ENCODE results near the gene DCLK2. TPM values are rescaled to one million over a fixed set of nuclear protein-coding genes. Genes with fewer than 3 reads are reported as not detected.

DCLK2 gene
- total RNA-seq, 1 donor from 2014 or later = 2.7 TPM

DNA sequence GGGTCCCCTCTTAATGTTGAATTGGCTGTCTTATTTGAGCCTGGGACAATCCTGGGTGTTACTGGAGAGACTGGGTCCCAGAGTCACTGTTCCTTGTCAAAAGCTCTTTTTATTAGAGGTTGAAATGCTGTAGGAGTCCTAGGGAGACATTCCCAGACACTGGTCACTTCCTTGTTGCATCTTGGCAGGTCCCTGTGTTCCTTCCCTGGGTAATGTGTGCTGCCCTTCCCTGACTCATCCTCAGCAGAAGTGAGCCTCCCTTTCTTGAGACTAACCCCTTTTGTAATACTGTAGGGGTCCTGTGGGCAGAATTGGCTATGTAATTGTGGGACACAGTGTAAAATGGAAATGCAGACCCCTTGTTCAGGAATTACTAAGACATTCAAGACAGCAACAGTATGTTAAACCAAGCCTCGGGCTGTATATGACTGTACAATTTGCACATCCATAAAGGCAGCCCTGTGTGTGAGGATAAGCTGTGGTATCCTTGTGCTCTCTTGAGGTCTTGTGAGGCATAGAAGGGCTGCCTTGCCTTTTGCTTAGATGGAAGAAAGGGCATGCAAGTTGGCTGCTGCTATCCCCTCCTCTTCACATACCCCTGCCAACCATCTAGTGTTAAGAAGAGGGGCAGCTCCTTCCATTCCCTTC lies 53.5 kb downstream of the DCLK2 start:
- no peak for DNase-seq (ENCODE audit: low read depth)
- no peak overlapping the region for H3K4me3 ChIP-seq (ENCODE audit: low read depth, low read length)
- TF ChIP-seq, protein P1, sequence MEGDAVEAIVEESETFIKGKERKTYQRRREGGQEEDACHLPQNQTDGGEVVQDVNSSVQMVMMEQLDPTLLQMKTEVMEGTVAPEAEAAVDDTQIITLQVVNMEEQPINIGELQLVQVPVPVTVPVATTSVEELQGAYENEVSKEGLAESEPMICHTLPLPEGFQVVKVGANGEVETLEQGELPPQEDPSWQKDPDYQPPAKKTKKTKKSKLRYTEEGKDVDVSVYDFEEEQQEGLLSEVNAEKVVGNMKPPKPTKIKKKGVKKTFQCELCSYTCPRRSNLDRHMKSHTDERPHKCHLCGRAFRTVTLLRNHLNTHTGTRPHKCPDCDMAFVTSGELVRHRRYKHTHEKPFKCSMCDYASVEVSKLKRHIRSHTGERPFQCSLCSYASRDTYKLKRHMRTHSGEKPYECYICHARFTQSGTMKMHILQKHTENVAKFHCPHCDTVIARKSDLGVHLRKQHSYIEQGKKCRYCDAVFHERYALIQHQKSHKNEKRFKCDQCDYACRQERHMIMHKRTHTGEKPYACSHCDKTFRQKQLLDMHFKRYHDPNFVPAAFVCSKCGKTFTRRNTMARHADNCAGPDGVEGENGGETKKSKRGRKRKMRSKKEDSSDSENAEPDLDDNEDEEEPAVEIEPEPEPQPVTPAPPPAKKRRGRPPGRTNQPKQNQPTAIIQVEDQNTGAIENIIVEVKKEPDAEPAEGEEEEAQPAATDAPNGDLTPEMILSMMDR (conservative IDR thresholded peaks at IDR 0.05; ENCODE audit: low read depth, low read length) = no peak

DNA sequence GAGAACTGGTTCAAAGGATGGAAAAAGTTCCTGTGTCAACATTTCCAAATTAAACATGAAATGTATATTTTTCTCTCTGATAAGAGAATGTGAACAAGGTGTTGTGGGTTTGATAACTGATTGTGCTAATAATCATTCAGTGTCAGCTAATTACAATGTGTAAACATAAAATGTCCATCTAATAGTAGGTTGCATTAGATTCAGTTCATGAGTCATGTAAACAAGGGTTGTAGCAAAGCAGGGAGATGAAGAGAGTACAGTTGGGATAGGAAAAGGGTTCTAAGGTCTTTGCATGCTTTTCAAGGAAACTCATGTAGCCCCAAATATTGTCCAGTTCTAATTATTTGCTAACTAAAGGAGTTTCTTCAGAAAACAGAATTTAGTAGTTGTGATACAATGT lies 55.4 kb downstream of the DCLK2 start:
- TF ChIP-seq, protein P1 (conservative IDR thresholded peaks at IDR 0.05; ENCODE audit: low read depth, low read length) = no peak
- no peak for DNase-seq (ENCODE audit: low read depth)
- no peak overlapping the region for H3K4me3 ChIP-seq (ENCODE audit: low read depth, low read length)

- no peak overlapping the region for H3K4me3 ChIP-seq (ENCODE audit: low read depth, low read length)
- DNase-seq (ENCODE audit: low read depth) = no peak
- TF ChIP-seq, protein P1 (conservative IDR thresholded peaks at IDR 0.05; ENCODE audit: low read depth, low read length) = no peak
Measured at GRCh38 chr4:150135134-150135772, 57.0 kb downstream of the DCLK2 start.

DNA sequence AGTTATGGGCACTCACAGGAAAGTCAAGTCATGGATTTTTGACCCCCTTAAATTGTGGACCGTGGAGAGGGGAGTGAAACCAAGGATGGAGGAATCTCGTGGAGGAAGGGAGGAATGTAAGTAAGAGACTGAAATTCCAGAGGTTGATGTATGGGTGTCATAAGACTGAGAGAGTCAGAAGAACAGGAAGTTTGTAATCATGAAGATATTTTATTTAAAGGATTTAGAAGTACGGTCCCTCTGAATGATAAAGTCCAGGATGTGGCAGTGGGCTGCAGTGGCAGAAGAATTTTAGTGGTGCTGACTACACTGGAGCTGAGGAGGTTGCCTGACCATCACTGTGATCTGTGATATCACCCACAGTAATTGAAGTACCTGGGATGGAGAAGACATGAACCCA lies 57.8 kb downstream of the DCLK2 start:
- DNase-seq (ENCODE audit: low read depth) = no peak

GRCh38 chr4:150136481-150136880 lies 58.2 kb downstream of the DCLK2 start:
- TF ChIP-seq, protein P1 (conservative IDR thresholded peaks at IDR 0.05; ENCODE audit: low read depth, low read length) = no peak
- no peak for DNase-seq (ENCODE audit: low read depth)
- no peak overlapping the region for H3K4me3 ChIP-seq (ENCODE audit: low read depth, low read length)

More for the DNA sequence above, 57.8 kb downstream of the DCLK2 start:
- TF ChIP-seq, protein P1 (conservative IDR thresholded peaks at IDR 0.05; ENCODE audit: low read depth, low read length) = no peak
- H3K4me3 ChIP-seq (ENCODE audit: low read depth, low read length) = no peak overlapping the region

GRCh38 chr4:150139297-150139865 lies 61.1 kb downstream of the DCLK2 start:
- DNase-seq (ENCODE audit: low read depth) = no peak
- no peak overlapping the region for H3K4me3 ChIP-seq (ENCODE audit: low read depth, low read length)
- TF ChIP-seq, protein P1 (conservative IDR thresholded peaks at IDR 0.05; ENCODE audit: low read depth, low read length) = no peak
